Gastroesophageal sphincter (tissue), 4 donors: ENCODE results near the gene DACT2. TPM values are rescaled to one million over a fixed set of nuclear protein-coding genes. Genes with fewer than 3 reads are reported as not detected.

Source experiments
- ATAC-seq: fragments of 150-250 bp; one replicate; pipeline ENCODE4 v1.9.1; 2016; ENCODE audit warnings: mild to moderate bottlenecking, moderate library complexity
- H3K27ac ChIP-seq, 4 donors: fragments of 200-600 bp; sonication (generic) in 3 of 4; 1 replicate in 3 of 4; 2 replicates in 1 of 4; pipeline ENCODE4 v1.5.1; 2016 to 2019
- H3K27me3 ChIP-seq: fragments of 200-600 bp; sonication (generic); one replicate; pipeline ENCODE4 v1.5.1; 2019
- H3K36me3 ChIP-seq, 2 donors: fragments of 200-600 bp; sonication (generic); one replicate each; pipeline ENCODE4 v1.5.1; 2019; ENCODE audit warnings: control low read depth in 1 of 2
- H3K4me1 ChIP-seq, 3 donors: fragments of 200-600 bp; sonication (generic); 1 replicate in 2 of 3; 2 replicates in 1 of 3; pipeline ENCODE4 v1.5.1; 2016 to 2019; ENCODE audit warnings: control low read depth in 2 of 3
- H3K4me3 ChIP-seq, 2 donors: fragments of 200-600 bp; sonication (generic); one replicate each; pipeline ENCODE4 v1.5.1; 2019; ENCODE audit warnings: mild to moderate bottlenecking in 1 of 2, moderate library complexity in 1 of 2
- H3K9me3 ChIP-seq, 3 donors: fragments of 200-600 bp; sonication (generic); one replicate each; pipeline ENCODE4 v1.5.1; 2017 to 2019; ENCODE audit warnings: control low read depth in 2 of 3
- CTCF ChIP-seq, 4 experiments: fragments of 200-600 bp in 2 of 4; fragments of 450-650 bp in 2 of 4; sonication (generic) in 1 of 4; IDR thresholded peaks; one replicate each; pipeline ENCODE4 v1.5.1; 2017 to 2019; ENCODE audit warnings: antibody characterized with exemption in 4 of 4, mild to moderate bottlenecking in 2 of 4, moderate library complexity in 2 of 4
- EP300 ChIP-seq: sonication (generic); formaldehyde crosslinking; IDR thresholded peaks from one replicate; pipeline ENCODE4 v1.6.1; 2017; ENCODE audit warnings: antibody characterized with exemption, mild to moderate bottlenecking
- POLR2A ChIP-seq, 2 donors: fragments of 450-650 bp; IDR thresholded peaks; one replicate each; pipeline ENCODE4 v1.6.1; 2017; ENCODE audit warnings: antibody characterized with exemption in 2 of 2, mild to moderate bottlenecking in 2 of 2, moderate library complexity in 1 of 2
- POLR2AphosphoS5 ChIP-seq: sonication (generic); formaldehyde crosslinking; IDR thresholded peaks from one replicate; pipeline ENCODE4 v1.6.1; 2017; ENCODE audit warnings: antibody characterized with exemption
- WGBS, 2 donors: methylation state at CpG; one replicate each; pipeline ENCODE4 v1.1.5; 2018; ENCODE audit warnings: low coverage in 1 of 2; 5-methylcytosine and 5-hydroxymethylcytosine counted together
- total RNA-seq, 4 donors: library from RNA; depleted of rRNA; stranded (reverse); fragments of >200 nt; gene quantifications; one replicate each; pipeline ENCODE4 v1.1.0, GENCODE V29; 2016

The DACT2 gene
- total RNA-seq, 4 donors from 2014 or later: 0.54 to 4.3 (median 1.5) TPM

GRCh38 chr6:168318579-168319278 is 848 bp downstream of the DACT2 start:
- ATAC-seq: no peak
- Histone ChIP-seq H3K9me3 (peaks cover 0 to 20% (median 0%) of the 10 kb centered on the region in 3 donors), H3K27me3 (peaks cover 81% of the 10 kb centered on the region), H3K4me3 (no peak overlapping the region), H3K27ac (peak overlapping the region in 1 of 4 donors; percentile 42), H3K4me1 (peaks cover 0 to 9% (median 0%) of the 10 kb centered on the region in 3 donors), H3K36me3 (no peaks in the 10 kb centered on the region)
- TF ChIP-seq POLR2A (IDR thresholded peaks at IDR 0.05) (no peak), EP300 (no peak), CTCF (IDR thresholded peaks at IDR 0.05) (no peak), POLR2AphosphoS5 (no peak)
- WGBS, 2 donors: 60 to 72% methylated on average over 7 to 8 of the region's 33 CpGs

- Histone ChIP-seq H3K9me3 (peaks cover 0 to 20% (median 0%) of the 10 kb centered on the region in 3 donors), H3K4me3 (no peak overlapping the region), H3K36me3 (no peaks in the 10 kb centered on the region), H3K27me3 (peaks cover 80% of the 10 kb centered on the region), H3K27ac (no peak overlapping the region), H3K4me1 (peaks cover 0 to 9% (median 0%) of the 10 kb centered on the region in 3 donors)
- ATAC-seq: no peak
- WGBS, 2 donors: 100% methylated on average over 1 of the region's 12 CpGs; no CpG with 5 or more reads in 1 of the 2 donors
- TF ChIP-seq POLR2AphosphoS5 (no peak), POLR2A (IDR thresholded peaks at IDR 0.05) (no peak), EP300 (no peak), CTCF (IDR thresholded peaks at IDR 0.05) (no peak)
Measured at GRCh38 chr6:168318090-168318489, 1.5 kb downstream of the DACT2 start.

- no peak for TF ChIP-seq EP300
- no peak for TF ChIP-seq POLR2A (IDR thresholded peaks at IDR 0.05)
- TF ChIP-seq CTCF (IDR thresholded peaks at IDR 0.05): no peak
- TF ChIP-seq POLR2AphosphoS5: no peak
- ATAC-seq: no peak
- H3K9me3 ChIP-seq: peaks cover 0 to 3% (median 0%) of the 10 kb centered on the region in 3 donors
- no peak overlapping the region for H3K4me3 ChIP-seq
- WGBS, 2 donors: 84% methylated on average over 5 of the region's 5 CpGs; no CpG with 5 or more reads in 1 of the 2 donors
- peaks cover 0 to 9% (median 0%) of the 10 kb centered on the region in 3 donors for H3K4me1 ChIP-seq
- no peaks in the 10 kb centered on the region for H3K36me3 ChIP-seq
- H3K27ac ChIP-seq: no peak overlapping the region
- H3K27me3 ChIP-seq: peaks cover 56% of the 10 kb centered on the region
Measured at GRCh38 chr6:168315596-168315995, 4.0 kb downstream of the DACT2 start.

- Histone ChIP-seq H3K36me3 (no peaks in the 10 kb centered on the region), H3K4me1 (peaks cover 0 to 9% (median 0%) of the 10 kb centered on the region in 3 donors), H3K4me3 (no peak overlapping the region), H3K27me3 (peaks cover 50% of the 10 kb centered on the region), H3K27ac (no peak overlapping the region), H3K9me3 (no peaks in the 10 kb centered on the region)
- TF ChIP-seq POLR2AphosphoS5: no peak
- TF ChIP-seq EP300: no peak
- peak in 1 of 4 experiments; percentile 9 for TF ChIP-seq CTCF (IDR thresholded peaks at IDR 0.05)
- ATAC-seq: no peak
- WGBS, 2 donors: 18 to 48% methylated on average over 2 to 6 of the region's 10 CpGs
Measured at GRCh38 chr6:168314948-168315347, 4.6 kb downstream of the DACT2 start.

GRCh38 chr6:168314021-168314420 is 5.6 kb downstream of the DACT2 start:
- Histone ChIP-seq H3K27me3 (peaks cover 40% of the 10 kb centered on the region), H3K27ac (no peak overlapping the region), H3K9me3 (no peaks in the 10 kb centered on the region), H3K4me1 (no peaks in the 10 kb centered on the region), H3K4me3 (no peak overlapping the region), H3K36me3 (no peaks in the 10 kb centered on the region)
- WGBS, 2 donors: 67 to 80% methylated on average over 1 to 3 of the region's 12 CpGs
- TF ChIP-seq EP300 (no peak), CTCF (IDR thresholded peaks at IDR 0.05) (no peak), POLR2AphosphoS5 (no peak), POLR2A (IDR thresholded peaks at IDR 0.05) (no peak)
- no peak for ATAC-seq
